Endothelial cell of umbilical vein (primary cell): ENCODE results near the gene PRKG1. TPM values are rescaled to one million over a fixed set of nuclear protein-coding genes. Genes with fewer than 3 reads are reported as not detected.

ENCODE experiments used
- BruUV-seq: library from RNA; stranded (reverse); fragments of 400-500 nt; replicated peaks from 2 replicates; lab custom pipeline; 2021; lab: Mats Ljungman, UMichigan
- CTCF ChIA-PET: fragments of 300-600, 350-600 bp; sonication (Branson Sonifier 250); formaldehyde crosslinking; loops from one replicate; lab custom pipeline; 2021; ENCODE audit warnings: antibody characterized with exemption, inconsistent platforms; lab: Charles Lee
- POLR2A ChIA-PET: fragments of 300-600, 350-600 bp; sonication (Branson Sonifier 250); formaldehyde crosslinking; loops from one replicate; lab custom pipeline; 2021; ENCODE audit warnings: antibody characterized with exemption, inconsistent platforms; lab: Charles Lee
- DNase-seq: peaks from one replicate; pipeline ENCODE4 v3.0.0-alpha.2; 2011; ENCODE audit warnings: low read depth, low spot score
- FAIRE-seq: peaks from 2 replicates; lab custom pipeline; 2011; peaks lifted over from hg19 to GRCh38; lab: Jason Lieb, UNC
- H2AFZ ChIP-seq: 2 replicates; pipeline ENCODE4 v1.6.0; 2012; ENCODE audit warnings: low read depth, low read length, control low read depth, inconsistent platforms
- H3K27ac ChIP-seq: 2 replicates; pipeline ENCODE4 v1.5.1; 2011; ENCODE audit warnings: low read depth, mild to moderate bottlenecking, control low read depth, low read length, moderate library complexity; ENCODE audit not compliant: insufficient read depth
- H3K27me3 ChIP-seq, 2 experiments: 2 replicates each; pipeline versions ENCODE4 v1.6.0 to v1.6.1; 2011; ENCODE audit warnings: low read length in 2 of 2, mixed read lengths in 1 of 2; ENCODE audit not compliant: control insufficient read depth in 2 of 2, insufficient read depth in 2 of 2
- H3K36me3 ChIP-seq, 2 experiments: 2 replicates in 1 of 2; 3 replicates in 1 of 2; pipeline ENCODE4 v1.5.1; 2011; ENCODE audit warnings: low read length in 2 of 2, mild to moderate bottlenecking in 1 of 2, moderate library complexity in 1 of 2; ENCODE audit not compliant: control insufficient read depth in 2 of 2, insufficient read depth in 2 of 2; ENCODE audit errors: extremely low read depth in 1 of 2
- H3K4me1 ChIP-seq: 3 replicates; pipeline ENCODE4 v1.5.1; 2011; ENCODE audit warnings: mild to moderate bottlenecking, low read length; ENCODE audit not compliant: control insufficient read depth, insufficient read depth; ENCODE audit errors: extremely low read depth
- H3K4me2 ChIP-seq: 2 replicates; pipeline ENCODE4 v1.6.1; 2011; ENCODE audit warnings: low read length, control low read depth, mixed read lengths; ENCODE audit not compliant: insufficient read depth
- H3K4me3 ChIP-seq, 3 experiments: fragments of 200-600 bp in 1 of 3; sonication (generic), shearing (Covaris generic) in 1 of 3; replicated peaks in 1 of 3; 2 replicates each; pipeline ENCODE4 v1.5.1; 2011 to 2016; ENCODE audit warnings: control low read depth in 3 of 3, low read length in 3 of 3, mild to moderate bottlenecking in 2 of 3, inconsistent platforms in 1 of 3, low read depth in 1 of 3, moderate library complexity in 1 of 3; ENCODE audit not compliant: insufficient read depth in 1 of 3
- H3K79me2 ChIP-seq: 2 replicates; pipeline ENCODE4 v1.6.0; 2012; ENCODE audit warnings: low read length, inconsistent platforms; ENCODE audit not compliant: control insufficient read depth, insufficient read depth
- H3K9ac ChIP-seq: replicated peaks from 2 replicates; pipeline ENCODE3; 2011; ENCODE audit warnings: low read length, control low read depth; ENCODE audit not compliant: insufficient read depth; ENCODE audit errors: extremely low read depth
- H3K9me1 ChIP-seq: replicated peaks from 3 replicates; pipeline ENCODE4 v1.6.0; 2011; ENCODE audit warnings: mild to moderate bottlenecking, low read length; ENCODE audit not compliant: control insufficient read depth, insufficient read depth; ENCODE audit errors: extremely low read depth
- H3K9me3 ChIP-seq: replicated peaks from 2 replicates; pipeline ENCODE4 v1.5.1; 2012; ENCODE audit warnings: low read length, inconsistent platforms; ENCODE audit not compliant: control insufficient read depth, insufficient read depth
- H4K20me1 ChIP-seq: replicated peaks from 2 replicates; pipeline ENCODE3; 2011; ENCODE audit warnings: mild to moderate bottlenecking, low read length; ENCODE audit not compliant: control insufficient read depth, insufficient read depth; ENCODE audit errors: extremely low read depth
- CTCF ChIP-seq, 2 donors: IDR thresholded peaks; 1 replicate in 1 of 2; 2 replicates in 1 of 2; pipeline ENCODE4 v1.5.1; 2011; ENCODE audit warnings: low read length in 2 of 2, mild to moderate bottlenecking in 2 of 2, moderate library complexity in 2 of 2, control low read depth in 1 of 2, inconsistent platforms in 1 of 2, low read depth in 1 of 2; ENCODE audit not compliant: insufficient read depth in 1 of 2; ENCODE audit errors: extremely low read depth in 1 of 2
- EZH2 ChIP-seq: IDR thresholded peaks from 2 replicates; pipeline ENCODE4 v1.6.1; 2012; ENCODE audit warnings: borderline replicate concordance, low read depth, mild to moderate bottlenecking, moderate library complexity, low read length, inconsistent platforms; ENCODE audit not compliant: severe bottlenecking
- FOS ChIP-seq: IDR thresholded peaks from 2 replicates; pipeline ENCODE4 v1.6.1; 2011; ENCODE audit warnings: mild to moderate bottlenecking, low read length, moderate library complexity, borderline replicate concordance; ENCODE audit not compliant: insufficient read depth
- GATA2 ChIP-seq: IDR thresholded peaks from 2 replicates; pipeline ENCODE4 v1.7.0; 2011; ENCODE audit warnings: low read depth, mild to moderate bottlenecking, moderate library complexity, mixed read lengths, low read length; ENCODE audit not compliant: insufficient read length, insufficient read depth
- JUN ChIP-seq: IDR thresholded peaks from 2 replicates; pipeline ENCODE4 v1.6.1; 2011; ENCODE audit warnings: borderline replicate concordance, low read depth; ENCODE audit not compliant: insufficient read length, insufficient read depth
- MYC ChIP-seq: IDR thresholded peaks from one replicate; pipeline ENCODE4 v1.6.1; 2011; ENCODE audit warnings: mild to moderate bottlenecking, low read depth, low read length
- POLR2A ChIP-seq: IDR thresholded peaks from 2 replicates; pipeline ENCODE4 v1.6.1; 2012; ENCODE audit warnings: low read depth, mild to moderate bottlenecking, control low read depth, low read length
- POLR2AphosphoS5 ChIP-seq: IDR thresholded peaks from 2 replicates; pipeline ENCODE4 v1.6.1; 2012; ENCODE audit warnings: low read depth, mild to moderate bottlenecking, control low read depth, low read length, moderate library complexity; ENCODE audit not compliant: insufficient read depth
- dilution Hi-C: fragments of 300-500 bp; cut with MboI; formaldehyde crosslinking; loops from one replicate; pipeline ENCODE4 v1.15.0; 2019; ENCODE audit warnings: low sequenced_read_pairs; ENCODE audit not compliant: extremely low pct_ligation_motif_present
- intact Hi-C: fragments of 100-400 bp; cut with micrococcal nuclease; formaldehyde crosslinking; loops from one replicate; pipeline ENCODE4 v1.10.0; 2022
- polyA plus RNA-seq, 4 experiments: library from polyadenylated mRNA; depleted of rRNA in 3 of 4; stranded (reverse) in 3 of 4; unstranded in 1 of 4; fragments of >200 nt; gene quantifications; 2 replicates each; pipeline versions ENCODE4 v1.2.1 to v1.2.3, GENCODE V29; 2011 to 2012; ENCODE audit warnings: missing spikeins in 1 of 4
- total RNA-seq: library from RNA; stranded (reverse); gene quantifications from 2 replicates; pipeline ENCODE4 v1.2.3, GENCODE V29; 2021
- TF ChIP-seq, protein P1 (sequence below): IDR thresholded peaks from 2 replicates; pipeline ENCODE4 v1.6.1; 2011; ENCODE audit not compliant: insufficient read depth, insufficient read length

The PRKG1 gene
- total and polyA plus RNA-seq, 2 donors (not counting 3 experiments of a cell fraction or from before 2014, with no cell fraction given) = 0.01 to 0.18 TPM

DNA sequence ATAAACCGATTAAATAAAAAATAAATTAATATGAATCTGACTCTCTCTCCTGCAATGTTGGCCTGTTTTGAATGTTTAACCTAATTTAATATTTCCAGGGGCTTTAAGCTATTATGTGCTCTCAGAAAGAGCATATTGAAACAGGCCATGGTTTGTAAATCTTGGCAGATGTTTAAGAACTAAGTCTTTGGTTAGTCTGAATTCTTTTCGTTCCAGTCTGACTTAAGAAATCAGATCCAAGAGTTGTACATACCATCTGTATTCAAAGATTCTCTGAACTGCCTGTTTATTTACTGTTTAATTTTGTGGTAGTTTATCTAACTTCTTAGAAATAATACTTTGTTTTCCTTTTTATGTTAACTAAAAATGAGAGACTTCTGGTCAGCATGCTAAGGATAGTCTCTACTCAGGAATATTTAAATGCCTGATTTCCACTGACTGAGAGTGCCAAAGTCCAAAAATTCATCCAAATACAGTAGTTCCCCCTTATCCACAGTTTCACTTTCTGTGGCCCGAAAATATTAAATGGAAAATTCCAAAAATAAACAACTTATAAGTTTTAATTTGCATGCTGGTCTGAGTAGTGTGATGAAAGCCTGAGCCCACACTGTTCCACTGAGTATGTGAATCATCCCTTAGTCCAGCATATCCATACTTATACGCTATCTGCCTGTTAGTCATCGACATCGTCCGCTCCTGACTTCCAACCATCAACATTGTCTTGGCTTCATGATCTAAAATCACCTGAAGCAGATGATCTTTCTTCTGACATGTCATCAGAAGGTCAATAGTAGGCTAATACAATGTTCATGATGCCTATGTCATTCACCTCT is 863.2 kb downstream of the PRKG1 start:
- H2AFZ ChIP-seq = no peak overlapping the region

GRCh38 chr10:51950371-51950995 is 876.2 kb downstream of the PRKG1 start:
- DNase-seq = no peak
- Histone ChIP-seq H3K27me3 (no peaks in the 10 kb centered on the region), H3K36me3 (no peaks in the 10 kb centered on the region), H3K9ac (no peak overlapping the region), H3K9me1 (no peaks in the 10 kb centered on the region), H3K4me3 (no peak overlapping the region), H4K20me1 (no peaks in the 10 kb centered on the region), H2AFZ (no peak overlapping the region), H3K4me2 (no peak overlapping the region), H3K4me1 (no peaks in the 10 kb centered on the region), H3K9me3 (no peaks in the 10 kb centered on the region), H3K27ac (no peak overlapping the region), H3K79me2 (no peaks in the 10 kb centered on the region)
- CTCF ChIA-PET = interaction anchor here (1.5 kb wide), 1 partner anchor 13 kb away, joined by 4 read pairs; no protein-coding TSS in a partner anchor
- no TSS peak for BruUV-seq
- intact Hi-C loops = no loop called here
- no peak for TF ChIP-seq POLR2A
- no peak for TF ChIP-seq CTCF (IDR thresholded peaks at IDR 0.05; ENCODE audit: extremely low read depth in 1 of 2, insufficient read depth in 1 of 2, low read depth in 1 of 2, low read length in 2 of 2)
- TF ChIP-seq, protein P1, sequence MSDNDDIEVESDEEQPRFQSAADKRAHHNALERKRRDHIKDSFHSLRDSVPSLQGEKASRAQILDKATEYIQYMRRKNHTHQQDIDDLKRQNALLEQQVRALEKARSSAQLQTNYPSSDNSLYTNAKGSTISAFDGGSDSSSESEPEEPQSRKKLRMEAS = no peak
- no peak for TF ChIP-seq EZH2
- no peak for TF ChIP-seq POLR2AphosphoS5
- no peak for TF ChIP-seq FOS
- TF ChIP-seq JUN = no peak
- no peak for TF ChIP-seq MYC
- no peak for TF ChIP-seq GATA2
- dilution Hi-C loops = no loop called here
- POLR2A ChIA-PET = no interaction called here
- FAIRE-seq = no peak

More for the DNA sequence above, 863.2 kb downstream of the PRKG1 start:
- intact Hi-C loops = no loop called here
- FAIRE-seq (no peak), DNase-seq (no peak)
- H3K4me1 ChIP-seq = no peaks in the 10 kb centered on the region
- ChIA-PET POLR2A (no interaction called here), CTCF (interaction anchor here (1.0 kb wide), 1 partner anchor 14 kb away, joined by 4 read pairs; no protein-coding TSS in a partner anchor)
- H3K9ac ChIP-seq = no peak overlapping the region
- TF ChIP-seq EZH2 = no peak
- no peak for TF ChIP-seq FOS
- dilution Hi-C loops = no loop called here
- no peaks in the 10 kb centered on the region for H4K20me1 ChIP-seq
- no peaks in the 10 kb centered on the region for H3K9me1 ChIP-seq
- H3K27ac ChIP-seq = no peak overlapping the region
- no peak overlapping the region for H3K4me3 ChIP-seq
- H3K4me2 ChIP-seq = no peak overlapping the region
- no peaks in the 10 kb centered on the region for H3K9me3 ChIP-seq
- H3K36me3 ChIP-seq = no peaks in the 10 kb centered on the region
- H3K27me3 ChIP-seq = no peaks in the 10 kb centered on the region
- BruUV-seq = no TSS peak
- H3K79me2 ChIP-seq = no peaks in the 10 kb centered on the region
